PC-9 (cell line): ENCODE results near the gene PTPRR.

Experiments
- CTCF ChIP-seq: fragments of 200-600 bp; sonication (generic); conservative IDR thresholded peaks from 2 replicates; pipeline ENCODE4 v1.6.1; 2017; ENCODE audit warnings: mixed run types, antibody characterized with exemption, mild to moderate bottlenecking, moderate library complexity
- EZH2 ChIP-seq: fragments of 200-600 bp; sonication (generic); IDR thresholded peaks from 2 replicates; pipeline ENCODE4 v1.8.0; 2017; ENCODE audit warnings: antibody characterized with exemption, low read depth

GRCh38 chr12:70721656-70722357 is 198.7 kb downstream of the PTPRR start:
- TF ChIP-seq CTCF (no peak), EZH2 (no peak)
